ENCODE data around the gene TNRC6A.

The TNRC6A gene

DNA sequence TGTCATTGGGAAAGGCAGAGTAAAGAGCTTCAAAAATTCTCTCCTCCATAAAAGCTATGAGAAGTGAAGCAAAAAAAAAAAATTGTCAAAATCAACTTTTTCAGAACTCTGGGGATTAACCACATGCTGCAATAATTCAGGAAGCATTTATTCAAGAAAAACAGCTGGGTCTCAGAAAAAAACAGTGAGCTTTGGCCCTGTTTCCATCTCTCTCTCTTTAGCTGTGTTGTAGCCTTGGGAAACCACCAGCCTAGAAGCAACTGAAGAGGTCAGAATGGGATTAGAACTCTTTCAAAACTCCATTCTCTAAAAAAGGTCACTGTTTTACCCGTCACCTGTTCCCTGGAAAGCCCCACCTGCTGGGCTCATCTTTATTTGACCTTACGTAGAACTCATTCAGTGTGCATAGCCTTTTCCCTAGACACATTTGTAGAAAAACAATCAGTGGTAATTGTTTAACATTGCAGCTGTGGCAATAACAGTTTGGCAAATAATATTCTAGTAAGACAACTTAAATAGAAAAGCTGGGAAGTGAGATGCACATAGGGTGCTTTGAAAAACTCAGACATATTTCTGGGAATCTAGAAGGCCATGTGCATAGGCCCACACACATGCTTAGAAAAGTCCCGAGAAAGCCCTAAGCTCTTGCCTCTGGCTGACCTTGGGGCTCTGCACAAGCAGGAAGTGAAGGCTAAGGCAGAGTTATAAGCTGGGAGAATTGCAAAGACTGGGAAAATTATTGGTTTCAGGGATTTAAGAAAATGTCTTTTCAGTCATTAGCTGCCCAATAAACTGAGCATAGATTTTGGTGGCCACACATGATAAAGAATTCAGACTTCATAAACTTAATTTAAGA is 134.4 kb downstream of the TNRC6A start:
- in situ Hi-C loops (cut with MboI; ENCODE audit: low sequenced_read_pairs), result no loop called here

- in situ Hi-C loops (cut with MboI; ENCODE audit: low sequenced_read_pairs), result no loop called here
Measured at GRCh38 chr16:24869033-24869432, 139.6 kb downstream of the TNRC6A start.

DNA sequence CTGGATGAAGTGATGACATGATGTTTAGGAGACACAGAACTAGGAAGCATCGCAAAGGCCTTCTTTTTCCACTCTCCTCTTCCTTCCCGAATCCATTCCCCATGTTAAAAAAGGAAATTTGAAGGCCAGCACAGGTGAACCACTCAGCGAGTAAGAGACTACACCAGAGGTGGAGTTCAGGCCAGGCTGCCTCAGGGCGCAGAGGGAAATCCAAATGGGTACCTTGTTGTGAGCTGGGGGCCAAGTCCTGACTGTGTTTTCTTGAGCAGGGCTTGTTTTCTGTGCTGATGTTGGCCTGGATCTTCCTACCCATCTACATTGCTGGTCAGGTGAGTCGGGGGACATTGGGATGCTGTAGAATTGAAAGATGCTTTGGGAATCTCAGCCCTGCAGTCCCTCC is 142.4 kb downstream of the TNRC6A start:
- in situ Hi-C loops (cut with MboI; ENCODE audit: low sequenced_read_pairs), result no loop called here

GRCh38 chr16:24873028-24873427 is 143.6 kb downstream of the TNRC6A start:
- in situ Hi-C loops (cut with MboI; ENCODE audit: low sequenced_read_pairs), result no loop called here

GRCh38 chr16:24875466-24875865 is 146.0 kb downstream of the TNRC6A start:
- in situ Hi-C loops (cut with MboI; ENCODE audit: low sequenced_read_pairs), result no loop called here
